Activated CD8-positive, alpha-beta T cell treated with anti-CD3 and anti-CD28 coated beads for 36 hours (primary cell): ENCODE data around the gene CLCN4. TPM values are rescaled to one million over a fixed set of nuclear protein-coding genes. Genes with fewer than 3 reads are reported as not detected.

Source experiments
- ATAC-seq: fragments of 200-7000 bp; cut with Tn5 transposase; one replicate; pipeline ENCODE4 v1.10.0; 2021; ENCODE audit warnings: mild to moderate bottlenecking, moderate library complexity
- CTCF ChIA-PET: fragments of 350-600 bp; sonication (Branson Sonifier 250); formaldehyde crosslinking; loops from one replicate; lab custom pipeline; 2021; ENCODE audit warnings: antibody characterized with exemption; lab: Charles Lee
- POLR2A ChIA-PET: fragments of 350-600 bp; sonication (Branson Sonifier 250); formaldehyde crosslinking; loops from one replicate; lab custom pipeline; 2021; ENCODE audit warnings: antibody characterized with exemption; lab: Charles Lee
- DNase-seq: peaks from one replicate; pipeline ENCODE4 v3.0.0-alpha.2; 2020
- H3K27ac Mint-ChIP-seq: one replicate; pipeline ENCODE4 v1.8.0; 2021; ENCODE audit warnings: mild to moderate bottlenecking, mixed read lengths
- H3K27me3 Mint-ChIP-seq: one replicate; pipeline ENCODE4 v1.8.0; 2021; ENCODE audit warnings: mixed read lengths
- H3K36me3 Mint-ChIP-seq: one replicate; pipeline ENCODE4 v1.8.0; 2021; ENCODE audit warnings: low read depth, mixed read lengths
- H3K4me1 Mint-ChIP-seq: one replicate; pipeline ENCODE4 v1.8.0; 2021; ENCODE audit warnings: low read depth, mixed read lengths
- H3K4me3 Mint-ChIP-seq: one replicate; pipeline ENCODE4 v1.8.0; 2021; ENCODE audit warnings: mild to moderate bottlenecking, moderate library complexity, mixed read lengths
- H3K9me3 Mint-ChIP-seq: one replicate; pipeline ENCODE4 v1.8.0; 2021; ENCODE audit warnings: mixed read lengths
- intact Hi-C: fragments of 100-400 bp; cut with micrococcal nuclease; formaldehyde crosslinking; loops from one replicate; pipeline ENCODE4 v1.10.0; 2022
- total RNA-seq, 2 experiments: library from RNA; stranded (reverse); gene quantifications; one replicate each; pipeline ENCODE4 v1.2.3, GENCODE V29; 2021
- TF ChIP-seq, protein P1 (sequence below): fragments of 200-600 bp; IDR thresholded peaks from one replicate; pipeline ENCODE4 v1.8.0; 2022; ENCODE audit warnings: antibody characterized with exemption, mild to moderate bottlenecking

CLCN4 gene
- total RNA-seq, 2 experiments from 2014 or later = not detected

- TF ChIP-seq, protein P1, sequence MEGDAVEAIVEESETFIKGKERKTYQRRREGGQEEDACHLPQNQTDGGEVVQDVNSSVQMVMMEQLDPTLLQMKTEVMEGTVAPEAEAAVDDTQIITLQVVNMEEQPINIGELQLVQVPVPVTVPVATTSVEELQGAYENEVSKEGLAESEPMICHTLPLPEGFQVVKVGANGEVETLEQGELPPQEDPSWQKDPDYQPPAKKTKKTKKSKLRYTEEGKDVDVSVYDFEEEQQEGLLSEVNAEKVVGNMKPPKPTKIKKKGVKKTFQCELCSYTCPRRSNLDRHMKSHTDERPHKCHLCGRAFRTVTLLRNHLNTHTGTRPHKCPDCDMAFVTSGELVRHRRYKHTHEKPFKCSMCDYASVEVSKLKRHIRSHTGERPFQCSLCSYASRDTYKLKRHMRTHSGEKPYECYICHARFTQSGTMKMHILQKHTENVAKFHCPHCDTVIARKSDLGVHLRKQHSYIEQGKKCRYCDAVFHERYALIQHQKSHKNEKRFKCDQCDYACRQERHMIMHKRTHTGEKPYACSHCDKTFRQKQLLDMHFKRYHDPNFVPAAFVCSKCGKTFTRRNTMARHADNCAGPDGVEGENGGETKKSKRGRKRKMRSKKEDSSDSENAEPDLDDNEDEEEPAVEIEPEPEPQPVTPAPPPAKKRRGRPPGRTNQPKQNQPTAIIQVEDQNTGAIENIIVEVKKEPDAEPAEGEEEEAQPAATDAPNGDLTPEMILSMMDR = no peak
- ATAC-seq = no peak
- Mint-ChIP-seq H3K27me3 (peaks cover 5% of the 10 kb centered on the region), H3K36me3 (no peaks in the 10 kb centered on the region), H3K27ac (no peak overlapping the region), H3K9me3 (no peaks in the 10 kb centered on the region), H3K4me3 (no peak overlapping the region), H3K4me1 (peaks cover 6% of the 10 kb centered on the region)
- intact Hi-C loops = no loop called here
- ChIA-PET CTCF (interaction anchor here (1.1 kb wide), 1 partner anchor 49 kb away, joined by 3 read pairs; no protein-coding TSS in a partner anchor), POLR2A (interaction anchor here (0.7 kb wide), 1 partner anchor 266 kb away, joined by 3 read pairs; no protein-coding TSS in a partner anchor)
- no peak for DNase-seq
Measured at GRCh38 chrX:10169175-10169574, 12.4 kb downstream of the CLCN4 start.

DNA sequence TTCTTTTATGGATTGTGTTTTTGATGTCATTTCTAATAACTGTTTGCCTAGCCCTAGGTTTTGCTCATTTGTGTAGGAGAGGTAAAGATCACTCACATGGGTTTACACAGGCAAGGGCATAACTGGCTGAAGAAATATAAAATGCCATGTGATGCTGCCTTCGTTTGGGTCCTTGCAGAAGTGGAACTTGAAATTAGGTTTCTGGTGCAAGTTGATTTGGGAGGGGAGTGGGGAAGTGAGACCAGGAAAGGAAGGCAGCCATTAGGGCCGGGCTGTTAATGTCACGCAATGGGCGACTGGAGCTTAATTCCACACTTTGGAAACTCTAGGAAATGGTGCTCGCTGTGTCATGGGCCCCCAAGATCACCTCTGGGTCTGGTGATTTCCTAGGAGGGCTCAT, 14.5 kb downstream of the CLCN4 start:
- H3K9me3 Mint-ChIP-seq = no peaks in the 10 kb centered on the region
- POLR2A ChIA-PET = no interaction called here
- H3K4me3 Mint-ChIP-seq = no peak overlapping the region
- ATAC-seq (no peak), DNase-seq (no peak)
- peaks cover 6% of the 10 kb centered on the region for H3K27me3 Mint-ChIP-seq
- no peaks in the 10 kb centered on the region for H3K36me3 Mint-ChIP-seq
- CTCF ChIA-PET = no interaction called here
- intact Hi-C loops = no loop called here
- TF ChIP-seq, protein P1 = no peak
- H3K27ac Mint-ChIP-seq = no peak overlapping the region
- H3K4me1 Mint-ChIP-seq = peaks cover 9% of the 10 kb centered on the region

DNA sequence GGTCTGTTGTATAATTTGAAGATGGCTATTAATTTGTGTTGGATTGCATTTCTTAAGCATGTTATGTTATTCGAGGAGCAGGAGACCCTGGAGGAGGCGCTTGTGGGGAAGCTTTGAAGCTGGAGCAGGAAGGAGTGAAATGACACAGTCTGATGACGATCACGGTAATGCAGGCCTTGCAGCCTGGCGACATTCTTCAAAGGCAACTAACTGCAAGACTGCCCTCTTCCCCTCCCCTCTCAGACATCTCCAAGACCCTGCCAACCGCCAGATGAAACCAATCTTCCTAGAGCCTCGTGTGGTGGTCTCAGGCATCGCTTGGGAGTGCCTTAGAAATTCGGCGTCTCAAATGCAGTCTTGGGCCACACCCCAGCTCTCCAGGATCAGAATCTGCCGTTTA, 16.1 kb downstream of the CLCN4 start:
- Mint-ChIP-seq H3K27me3 (peaks cover 12% of the 10 kb centered on the region), H3K9me3 (no peaks in the 10 kb centered on the region), H3K36me3 (no peaks in the 10 kb centered on the region), H3K27ac (no peak overlapping the region), H3K4me3 (no peak overlapping the region), H3K4me1 (peaks cover 4% of the 10 kb centered on the region)
- CTCF ChIA-PET = no interaction called here
- DNase-seq = no peak
- no peak for ATAC-seq
- TF ChIP-seq, protein P1 = no peak
- POLR2A ChIA-PET = no interaction called here
- intact Hi-C loops = no loop called here

GRCh38 chrX:10173331-10173900, 16.6 kb downstream of the CLCN4 start:
- intact Hi-C loops = no loop called here
- H3K36me3 Mint-ChIP-seq = no peaks in the 10 kb centered on the region
- TF ChIP-seq, protein P1 = no peak
- H3K4me3 Mint-ChIP-seq = no peak overlapping the region
- no peak overlapping the region for H3K27ac Mint-ChIP-seq
- peaks cover 12% of the 10 kb centered on the region for H3K27me3 Mint-ChIP-seq
- CTCF ChIA-PET = interaction anchor here (3.7 kb wide), 1 partner anchor 16 kb away, joined by 12 read pairs; no protein-coding TSS in a partner anchor
- POLR2A ChIA-PET = no interaction called here
- H3K9me3 Mint-ChIP-seq = no peaks in the 10 kb centered on the region
- peaks cover 4% of the 10 kb centered on the region for H3K4me1 Mint-ChIP-seq
- ATAC-seq (no peak), DNase-seq (no peak)

GRCh38 chrX:10174051-10174450, 17.3 kb downstream of the CLCN4 start:
- Mint-ChIP-seq H3K9me3 (no peaks in the 10 kb centered on the region), H3K4me3 (no peak overlapping the region), H3K27me3 (peaks cover 9% of the 10 kb centered on the region), H3K4me1 (peaks cover 4% of the 10 kb centered on the region), H3K27ac (no peak overlapping the region), H3K36me3 (no peaks in the 10 kb centered on the region)
- ChIA-PET CTCF (interaction anchor here (3.7 kb wide), 1 partner anchor 16 kb away, joined by 12 read pairs; no protein-coding TSS in a partner anchor), POLR2A (no interaction called here)
- intact Hi-C loops = no loop called here
- TF ChIP-seq, protein P1 = no peak
- no peak for DNase-seq
- no peak for ATAC-seq
